Left lung (tissue), 10 donors: ENCODE results near the gene EXOC3L4. TPM values are rescaled to one million over a fixed set of nuclear protein-coding genes. Genes with fewer than 3 reads are reported as not detected.

ENCODE experiments used
- ATAC-seq: fragments of 200-7000 bp; cut with Tn5 transposase; one replicate; pipeline ENCODE4 v1.9.1; 2020; ENCODE audit warnings: moderate library complexity
- DNase-seq, 4 donors: peaks; one replicate each; pipeline ENCODE4 v3.0.0-alpha.2; 2013 to 2020
- H3K27ac ChIP-seq, 2 donors: fragments of 200-600 bp; sonication (generic) in 1 of 2; one replicate each; pipeline versions ENCODE4 v1.5.0 to v1.8.0; 2020 to 2021
- H3K27me3 ChIP-seq, 2 donors: fragments of 200-600 bp; sonication (generic) in 1 of 2; one replicate each; pipeline versions ENCODE4 v1.5.0 to v1.8.0; 2020 to 2021
- H3K36me3 ChIP-seq, 2 donors: fragments of 200-600 bp; sonication (generic) in 1 of 2; one replicate each; pipeline versions ENCODE4 v1.5.0 to v1.8.0; 2020 to 2021
- H3K4me1 ChIP-seq, 2 donors: fragments of 200-600 bp; one replicate each; pipeline ENCODE4 v1.8.0; 2021
- H3K4me3 ChIP-seq, 2 donors: fragments of 200-600 bp; sonication (generic) in 1 of 2; one replicate each; pipeline versions ENCODE4 v1.5.0 to v1.8.0; 2020 to 2021; ENCODE audit warnings: mild to moderate bottlenecking in 1 of 2
- H3K9me3 ChIP-seq, 2 donors: fragments of 200-600 bp; sonication (generic) in 1 of 2; one replicate each; pipeline versions ENCODE4 v1.5.0 to v1.8.0; 2020 to 2021
- intact Hi-C, 2 donors: fragments of 100-400 bp; cut with DNase I; formaldehyde crosslinking; loops; one replicate each; pipeline versions ENCODE4 v1.11.2 to v1.14.2; 2022
- polyA plus RNA-seq, 6 donors: library from polyadenylated mRNA; unstranded; fragments of 120-200 nt; gene quantifications; one replicate each; pipeline ENCODE4 v1.2.1, GENCODE V29; 2013; ENCODE audit not compliant: insufficient read length in 6 of 6
- total RNA-seq, 2 donors: library from RNA; stranded (reverse); fragmentation: NEBNext Ultra II Directional; extraction: Animal tissue kit (Norgen Biotek cat#: 25700); gene quantifications; one replicate each; pipeline ENCODE4 v1.2.1, GENCODE V29; 2021
- TF ChIP-seq, protein P1 (sequence below), 2 donors: fragments of 200-600 bp; sonication (generic) in 1 of 2; IDR thresholded peaks; one replicate each; pipeline versions ENCODE4 v1.5.0 to v1.8.0; 2021; ENCODE audit warnings: antibody characterized with exemption in 2 of 2
- donor health status: DM: no; HTN: yes; CAD: no.
- donor health status: DM: no; HTN: no; CAD: no.

EXOC3L4 gene
- total and polyA plus RNA-seq, 8 donors, result 1.9 to 6.2 (median 3.7) TPM

DNA sequence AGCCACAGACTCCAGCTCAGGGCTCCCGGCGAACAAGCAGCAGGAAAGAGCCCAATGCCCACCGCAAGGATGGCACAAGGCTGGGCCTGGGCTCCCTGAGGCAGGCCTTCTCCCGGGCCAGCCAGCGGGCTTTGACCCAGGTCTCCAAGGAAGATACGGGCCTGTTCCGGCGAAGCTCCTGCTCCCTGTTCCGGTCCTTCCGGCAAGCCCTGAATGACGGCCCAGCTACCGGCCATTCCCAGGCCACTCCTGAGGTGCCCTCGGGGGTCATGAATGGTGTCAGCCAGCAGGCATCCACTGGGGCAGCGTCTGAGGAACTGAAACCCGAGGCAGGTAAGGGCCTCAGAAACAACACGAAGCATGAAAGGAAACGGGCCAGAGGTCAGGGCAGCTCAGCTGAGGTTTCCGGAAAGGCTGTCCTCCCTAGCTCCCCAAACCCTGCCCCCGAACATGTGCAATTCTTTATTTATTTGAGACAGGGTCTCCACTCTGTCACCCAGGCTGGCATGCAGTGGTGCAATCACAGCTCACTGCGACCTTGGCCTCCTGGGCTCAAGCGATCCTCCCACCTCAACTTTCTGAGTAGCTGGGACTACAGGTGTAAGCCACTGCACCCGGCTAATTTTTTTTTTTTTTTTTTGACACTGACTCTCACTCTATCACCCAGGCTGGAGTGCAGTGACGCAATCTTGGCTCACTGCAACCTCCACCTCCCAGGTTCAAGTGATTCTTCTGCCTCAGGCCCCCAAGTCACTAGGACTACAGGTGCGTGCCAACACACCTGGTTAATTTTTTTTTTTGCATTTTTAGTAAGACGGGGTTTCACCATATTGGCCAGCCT, 6.0 kb downstream of the EXOC3L4 start:
- peaks cover 13 to 46% of the 10 kb centered on the region in 2 donors for H3K4me1 ChIP-seq
- intact Hi-C loops, result loop anchor here in 1 of 2 donors (10.0 kb wide), 1 partner anchor 194 kb away; no protein-coding TSS in a partner anchor
- peak in 1 of 4 donors; percentile 80 for DNase-seq
- no peak overlapping the region for H3K27ac ChIP-seq
- no peak overlapping the region for H3K4me3 ChIP-seq
- H3K9me3 ChIP-seq, result no peaks in the 10 kb centered on the region
- TF ChIP-seq, protein P1, sequence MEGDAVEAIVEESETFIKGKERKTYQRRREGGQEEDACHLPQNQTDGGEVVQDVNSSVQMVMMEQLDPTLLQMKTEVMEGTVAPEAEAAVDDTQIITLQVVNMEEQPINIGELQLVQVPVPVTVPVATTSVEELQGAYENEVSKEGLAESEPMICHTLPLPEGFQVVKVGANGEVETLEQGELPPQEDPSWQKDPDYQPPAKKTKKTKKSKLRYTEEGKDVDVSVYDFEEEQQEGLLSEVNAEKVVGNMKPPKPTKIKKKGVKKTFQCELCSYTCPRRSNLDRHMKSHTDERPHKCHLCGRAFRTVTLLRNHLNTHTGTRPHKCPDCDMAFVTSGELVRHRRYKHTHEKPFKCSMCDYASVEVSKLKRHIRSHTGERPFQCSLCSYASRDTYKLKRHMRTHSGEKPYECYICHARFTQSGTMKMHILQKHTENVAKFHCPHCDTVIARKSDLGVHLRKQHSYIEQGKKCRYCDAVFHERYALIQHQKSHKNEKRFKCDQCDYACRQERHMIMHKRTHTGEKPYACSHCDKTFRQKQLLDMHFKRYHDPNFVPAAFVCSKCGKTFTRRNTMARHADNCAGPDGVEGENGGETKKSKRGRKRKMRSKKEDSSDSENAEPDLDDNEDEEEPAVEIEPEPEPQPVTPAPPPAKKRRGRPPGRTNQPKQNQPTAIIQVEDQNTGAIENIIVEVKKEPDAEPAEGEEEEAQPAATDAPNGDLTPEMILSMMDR (IDR thresholded peaks at IDR 0.05), result no peak
- peaks cover 32 to 78% of the 10 kb centered on the region in 2 donors for H3K27me3 ChIP-seq
- H3K36me3 ChIP-seq, result no peaks in the 10 kb centered on the region
- no peak for ATAC-seq

DNA sequence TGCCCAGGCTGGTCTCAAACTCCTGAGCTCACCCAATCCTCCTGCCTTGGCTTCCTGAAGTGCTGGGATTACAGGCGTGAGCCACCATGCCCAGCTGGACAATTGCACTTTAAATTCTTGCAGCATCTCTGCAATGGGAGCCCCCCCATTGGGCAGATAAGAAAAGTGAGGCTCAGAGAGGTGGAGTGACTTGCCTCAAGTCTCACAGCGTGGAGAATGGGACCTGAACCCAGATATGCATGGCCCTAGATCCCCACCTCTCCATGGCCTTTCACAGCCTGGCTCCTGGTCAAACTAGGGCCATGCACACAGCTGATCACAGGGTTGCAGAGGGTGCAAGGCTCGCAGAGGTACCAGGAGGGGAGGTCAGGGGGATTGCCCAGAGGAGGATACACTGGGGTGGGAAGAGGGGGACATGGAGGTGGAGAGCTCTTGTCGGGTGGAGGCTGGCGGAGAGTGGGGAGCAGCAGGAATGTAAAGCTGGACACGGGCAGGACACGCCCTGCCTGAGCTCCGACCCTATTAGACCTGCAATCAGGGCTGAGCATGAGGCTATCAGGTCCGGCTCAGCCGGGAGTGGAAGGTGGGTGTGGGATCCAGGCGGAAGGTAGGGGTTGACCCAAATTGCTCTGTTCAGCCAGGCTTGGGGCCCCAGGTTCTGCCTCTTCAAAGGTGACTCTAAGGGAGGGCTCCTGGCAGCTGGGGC, 6.9 kb downstream of the EXOC3L4 start:
- H3K4me1 ChIP-seq, result peaks cover 13 to 45% of the 10 kb centered on the region in 2 donors

DNA sequence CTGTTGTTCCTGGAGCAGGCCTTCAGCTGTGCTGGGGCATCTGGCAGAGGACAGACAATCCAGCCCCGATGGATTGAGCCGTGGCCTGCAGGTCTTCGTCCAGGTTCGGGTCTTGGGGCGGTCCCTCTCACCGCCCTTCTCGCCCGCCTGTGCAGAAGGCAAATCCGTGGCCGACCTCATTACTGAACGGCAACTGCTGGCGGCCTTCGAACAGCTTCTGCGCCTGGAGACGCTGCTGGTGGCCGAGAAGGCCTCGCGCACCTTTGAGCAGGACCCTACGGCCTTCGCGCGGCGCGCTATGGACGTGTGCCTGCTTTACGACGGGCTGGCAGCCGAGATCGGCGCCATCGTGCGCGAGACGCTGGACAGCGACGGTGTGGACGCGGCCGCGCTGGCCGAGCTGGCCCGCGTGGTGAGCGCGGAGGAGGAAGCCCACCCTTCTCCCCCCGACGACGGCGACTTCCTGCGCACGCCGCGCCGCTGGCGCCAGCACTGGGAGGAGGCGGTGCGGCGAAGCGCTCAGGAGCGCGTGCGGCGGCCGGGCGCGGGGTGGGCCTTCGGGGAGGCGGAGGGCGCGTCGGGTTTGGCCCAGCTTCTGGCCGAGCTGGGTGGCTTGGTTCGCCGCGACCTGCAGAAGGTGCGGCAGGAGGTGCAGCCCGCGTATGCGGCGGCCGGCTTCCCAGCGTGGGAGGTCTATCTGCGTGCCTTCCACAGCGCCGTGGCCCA, 7.6 kb downstream of the EXOC3L4 start:
- no peak overlapping the region for H3K4me3 ChIP-seq
- H3K36me3 ChIP-seq, result no peaks in the 10 kb centered on the region
- DNase-seq, result peak in 2 of 4 donors; percentile 46 to 78
- no peak overlapping the region for H3K27ac ChIP-seq
- intact Hi-C loops, result loop anchor here in 1 of 2 donors (10.0 kb wide), 1 partner anchor 193 kb away; no protein-coding TSS in a partner anchor
- TF ChIP-seq, protein P1 (IDR thresholded peaks at IDR 0.05), result no peak
- no peak for ATAC-seq
- peaks cover 32 to 87% of the 10 kb centered on the region in 2 donors for H3K27me3 ChIP-seq
- peaks cover 13 to 45% of the 10 kb centered on the region in 2 donors for H3K4me1 ChIP-seq
- H3K9me3 ChIP-seq, result no peaks in the 10 kb centered on the region

More for the DNA sequence above, 6.9 kb downstream of the EXOC3L4 start:
- Histone ChIP-seq H3K27me3 (peaks cover 32 to 87% of the 10 kb centered on the region in 2 donors), H3K27ac (no peak overlapping the region), H3K9me3 (no peaks in the 10 kb centered on the region), H3K36me3 (no peaks in the 10 kb centered on the region), H3K4me3 (no peak overlapping the region)
- TF ChIP-seq, protein P1 (IDR thresholded peaks at IDR 0.05), result no peak
- no peak for ATAC-seq
- intact Hi-C loops, result loop anchor here in 1 of 2 donors (10.0 kb wide), 1 partner anchor 193 kb away; no protein-coding TSS in a partner anchor
- no peak for DNase-seq

DNA sequence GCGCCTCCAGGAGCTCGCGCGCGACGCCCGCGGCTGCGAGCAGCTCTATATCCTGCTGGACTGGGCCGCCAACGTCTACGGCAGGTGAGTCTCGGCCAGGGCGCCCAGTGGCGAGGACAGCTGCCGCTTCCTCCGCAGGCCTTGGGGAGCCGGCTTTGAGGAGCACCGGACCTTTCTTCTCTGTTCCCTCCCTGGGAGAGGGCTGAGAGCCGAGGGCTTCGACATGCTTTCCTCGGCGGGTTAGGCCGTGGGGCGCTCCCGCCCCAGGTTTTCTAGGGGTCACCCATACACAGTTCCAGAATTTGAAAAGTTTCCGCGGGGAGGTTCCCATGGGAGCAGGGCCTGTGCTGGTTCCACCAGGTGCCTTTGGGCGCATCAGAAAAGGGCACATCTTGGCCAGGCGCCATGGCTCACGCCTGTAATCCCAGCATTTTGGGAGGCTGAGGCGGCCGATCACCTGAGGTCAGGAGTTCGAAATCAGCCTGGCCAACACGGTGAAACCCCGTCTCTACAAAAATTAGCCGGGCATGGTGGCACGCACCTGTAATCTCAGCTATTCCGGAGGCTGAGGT, 8.2 kb downstream of the EXOC3L4 start:
- peaks cover 32 to 86% of the 10 kb centered on the region in 2 donors for H3K27me3 ChIP-seq
- ATAC-seq, result no peak
- TF ChIP-seq, protein P1 (IDR thresholded peaks at IDR 0.05), result no peak
- H3K4me1 ChIP-seq, result peaks cover 13 to 45% of the 10 kb centered on the region in 2 donors
- no peak overlapping the region for H3K27ac ChIP-seq
- no peaks in the 10 kb centered on the region for H3K36me3 ChIP-seq
- no peak for DNase-seq
- H3K4me3 ChIP-seq, result no peak overlapping the region
- intact Hi-C loops, result loop anchor here in 1 of 2 donors (10.0 kb wide), 1 partner anchor 192 kb away; no protein-coding TSS in a partner anchor
- H3K9me3 ChIP-seq, result no peaks in the 10 kb centered on the region
